Upper lobe of right lung (tissue), 1 donor: ENCODE results near the gene HRH1. TPM values are rescaled to one million over a fixed set of nuclear protein-coding genes. Genes with fewer than 3 reads are reported as not detected.

ENCODE experiments used
- ATAC-seq: fragments of 200-7000 bp; cut with Tn5 transposase; one replicate; pipeline ENCODE4 v1.9.1; 2020; ENCODE audit warnings: mild to moderate bottlenecking, moderate library complexity
- DNase-seq: peaks from one replicate; pipeline ENCODE4 v3.0.0-alpha.2; 2020
- H3K27ac ChIP-seq: fragments of 200-600 bp; one replicate; pipeline ENCODE4 v1.8.0; 2022
- H3K27me3 ChIP-seq: fragments of 200-600 bp; one replicate; pipeline ENCODE4 v1.8.0; 2022; ENCODE audit warnings: mild to moderate bottlenecking
- H3K36me3 ChIP-seq: fragments of 200-600 bp; one replicate; pipeline ENCODE4 v1.8.0; 2022
- H3K4me1 ChIP-seq: fragments of 200-600 bp; one replicate; pipeline ENCODE4 v1.8.0; 2022
- H3K4me3 ChIP-seq: fragments of 200-600 bp; one replicate; pipeline ENCODE4 v1.8.0; 2022; ENCODE audit warnings: mild to moderate bottlenecking
- H3K9me3 ChIP-seq: fragments of 200-600 bp; one replicate; pipeline ENCODE4 v1.8.0; 2022
- intact Hi-C: fragments of 100-400 bp; cut with DNase I; formaldehyde crosslinking; loops from one replicate; pipeline ENCODE4 v1.11.0; 2022
- total RNA-seq: library from RNA; stranded (reverse); fragmentation: NEBNext Ultra II Directional; extraction: Animal tissue kit (Norgen Biotek cat#: 25700); gene quantifications from one replicate; pipeline ENCODE4 v1.2.1, GENCODE V29; 2021
- TF ChIP-seq, protein P1 (sequence below): fragments of 200-600 bp; IDR thresholded peaks from one replicate; pipeline ENCODE4 v1.8.0; 2022; ENCODE audit warnings: antibody characterized with exemption
- donor health status: DM: no; HTN: yes; CAD: no; lungs with severe emphysema.

The HRH1 gene
- total RNA-seq, 1 donor from 2014 or later: 12.0 TPM

- TF ChIP-seq, protein P1, sequence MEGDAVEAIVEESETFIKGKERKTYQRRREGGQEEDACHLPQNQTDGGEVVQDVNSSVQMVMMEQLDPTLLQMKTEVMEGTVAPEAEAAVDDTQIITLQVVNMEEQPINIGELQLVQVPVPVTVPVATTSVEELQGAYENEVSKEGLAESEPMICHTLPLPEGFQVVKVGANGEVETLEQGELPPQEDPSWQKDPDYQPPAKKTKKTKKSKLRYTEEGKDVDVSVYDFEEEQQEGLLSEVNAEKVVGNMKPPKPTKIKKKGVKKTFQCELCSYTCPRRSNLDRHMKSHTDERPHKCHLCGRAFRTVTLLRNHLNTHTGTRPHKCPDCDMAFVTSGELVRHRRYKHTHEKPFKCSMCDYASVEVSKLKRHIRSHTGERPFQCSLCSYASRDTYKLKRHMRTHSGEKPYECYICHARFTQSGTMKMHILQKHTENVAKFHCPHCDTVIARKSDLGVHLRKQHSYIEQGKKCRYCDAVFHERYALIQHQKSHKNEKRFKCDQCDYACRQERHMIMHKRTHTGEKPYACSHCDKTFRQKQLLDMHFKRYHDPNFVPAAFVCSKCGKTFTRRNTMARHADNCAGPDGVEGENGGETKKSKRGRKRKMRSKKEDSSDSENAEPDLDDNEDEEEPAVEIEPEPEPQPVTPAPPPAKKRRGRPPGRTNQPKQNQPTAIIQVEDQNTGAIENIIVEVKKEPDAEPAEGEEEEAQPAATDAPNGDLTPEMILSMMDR: no peak
- Histone ChIP-seq H3K27ac (no peak overlapping the region), H3K36me3 (peaks cover 20% of the 10 kb centered on the region), H3K4me1 (peaks cover 25% of the 10 kb centered on the region), H3K9me3 (no peaks in the 10 kb centered on the region), H3K27me3 (no peaks in the 10 kb centered on the region), H3K4me3 (no peak overlapping the region)
- ATAC-seq (no peak), DNase-seq (no peak)
- intact Hi-C loops: no loop called here
Measured at GRCh38 chr3:11284011-11284410, 129.7 kb downstream of the HRH1 start.

DNA sequence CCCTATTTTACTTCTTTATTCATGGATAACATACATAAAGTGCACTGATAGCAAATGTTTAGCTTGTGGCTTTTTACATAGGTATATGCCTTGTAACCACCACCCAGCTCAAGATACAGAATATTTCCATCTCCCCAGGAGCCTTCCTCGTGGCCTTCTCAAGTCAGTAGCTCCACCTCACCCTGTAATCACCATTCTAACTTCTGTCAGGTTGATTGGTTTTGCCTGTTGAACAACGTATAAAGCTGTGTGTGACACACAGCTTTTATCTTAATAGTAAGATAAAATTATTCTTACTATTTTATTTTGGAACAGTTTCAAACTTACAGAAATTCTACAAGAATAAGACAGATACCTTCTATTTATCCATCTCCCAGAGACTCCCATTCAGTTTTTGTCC, 131.2 kb downstream of the HRH1 start:
- no peak overlapping the region for H3K27ac ChIP-seq
- H3K4me1 ChIP-seq: peaks cover 40% of the 10 kb centered on the region
- DNase-seq (no peak), ATAC-seq (no peak)
- H3K4me3 ChIP-seq: no peak overlapping the region
- peaks cover 15% of the 10 kb centered on the region for H3K36me3 ChIP-seq
- no peaks in the 10 kb centered on the region for H3K9me3 ChIP-seq
- TF ChIP-seq, protein P1: no peak
- H3K27me3 ChIP-seq: no peaks in the 10 kb centered on the region
- intact Hi-C loops: no loop called here

- TF ChIP-seq, protein P1: no peak
- Histone ChIP-seq H3K4me3 (no peak overlapping the region), H3K36me3 (peaks cover 3% of the 10 kb centered on the region), H3K9me3 (no peaks in the 10 kb centered on the region), H3K27ac (peak overlapping the region; percentile 80), H3K4me1 (peaks cover 57% of the 10 kb centered on the region), H3K27me3 (no peaks in the 10 kb centered on the region)
- no peak for DNase-seq
- intact Hi-C loops: no loop called here
- no peak for ATAC-seq
Measured at GRCh38 chr3:11287404-11287803, 133.1 kb downstream of the HRH1 start.

DNA sequence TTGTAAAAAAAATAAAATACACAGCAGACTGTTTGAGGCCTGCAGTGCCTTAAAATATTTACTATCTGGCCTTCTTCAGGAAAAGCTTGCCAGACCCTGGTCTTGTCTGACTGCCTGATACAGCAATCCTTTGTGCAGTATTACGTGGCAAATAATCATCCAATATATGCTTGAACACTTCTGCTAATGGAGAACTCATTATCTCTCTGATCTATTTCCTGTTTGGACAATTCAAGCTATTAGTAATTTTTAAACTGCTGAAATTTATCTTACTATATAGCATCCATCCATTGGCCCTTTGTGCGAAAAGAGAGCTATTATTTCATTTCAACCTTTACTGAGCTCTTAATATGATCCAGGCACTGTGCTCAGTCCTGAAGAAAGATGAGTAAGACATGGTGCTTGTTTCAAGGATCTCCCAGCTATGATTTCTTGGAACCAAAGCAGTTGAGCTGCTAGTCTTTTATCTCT, 133.8 kb downstream of the HRH1 start:
- intact Hi-C loops: no loop called here
- Histone ChIP-seq H3K9me3 (no peaks in the 10 kb centered on the region), H3K4me1 (peaks cover 57% of the 10 kb centered on the region), H3K4me3 (no peak overlapping the region), H3K27me3 (no peaks in the 10 kb centered on the region), H3K36me3 (no peaks in the 10 kb centered on the region), H3K27ac (peak overlapping the region; percentile 80)
- DNase-seq (no peak), ATAC-seq (no peak)
- TF ChIP-seq, protein P1: no peak

DNA sequence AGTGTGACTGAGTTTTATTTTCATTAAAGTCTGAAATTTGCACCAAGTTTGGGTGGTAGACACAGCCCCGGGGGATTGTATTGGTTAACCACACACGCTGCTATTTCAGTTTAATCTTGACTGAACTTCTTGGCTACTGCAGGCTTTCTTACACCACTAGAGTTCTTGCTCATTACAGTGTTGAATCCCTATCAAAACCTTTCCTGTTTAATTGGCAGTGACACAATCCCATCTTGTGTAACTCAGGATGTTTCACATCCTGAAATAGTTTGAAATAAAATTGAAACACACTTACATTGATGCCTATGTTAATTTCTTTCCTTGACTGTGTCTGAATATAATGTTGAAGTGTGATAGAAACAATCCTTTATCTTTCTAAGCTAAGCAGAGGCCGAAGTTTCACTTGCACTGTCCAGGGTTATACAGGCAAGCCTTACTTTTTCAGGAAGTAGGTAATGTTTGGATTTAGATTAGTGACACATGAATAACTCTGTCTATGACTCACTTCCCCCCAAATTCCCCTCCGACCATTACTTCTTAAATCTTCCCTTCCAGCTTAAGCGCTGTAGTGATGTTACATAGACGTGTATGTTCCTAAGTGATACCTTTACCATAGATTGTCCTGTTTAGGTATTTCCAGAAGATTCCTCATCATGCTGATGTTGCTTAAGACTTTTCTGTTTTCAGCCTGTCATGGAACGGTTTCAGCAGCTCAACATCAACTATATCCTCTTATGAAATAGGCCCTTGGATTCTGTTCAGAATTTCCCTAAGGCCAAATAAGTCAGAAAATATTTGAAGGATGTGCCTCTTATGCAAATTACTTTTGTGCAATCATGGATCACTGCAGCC, 134.7 kb downstream of the HRH1 start:
- TF ChIP-seq, protein P1: no peak
- no peaks in the 10 kb centered on the region for H3K9me3 ChIP-seq
- ATAC-seq: peak; percentile 79
- intact Hi-C loops: no loop called here
- H3K27ac ChIP-seq: peak overlapping the region; percentile 80
- H3K27me3 ChIP-seq: no peaks in the 10 kb centered on the region
- no peak for DNase-seq
- peaks cover 57% of the 10 kb centered on the region for H3K4me1 ChIP-seq
- H3K4me3 ChIP-seq: no peak overlapping the region
- no peaks in the 10 kb centered on the region for H3K36me3 ChIP-seq
